ENCODE data around the gene PCSK5. TPM values are rescaled to one million over a fixed set of nuclear protein-coding genes. Genes with fewer than 3 reads are reported as not detected.
A peak's percentile ranks its signal among the peaks of the same experiment; 100 is the strongest.

Gene PCSK5
- total and polyA plus RNA-seq, 2 experiments from 2014 or later, result 59.1 to 71.7 TPM

DNA sequence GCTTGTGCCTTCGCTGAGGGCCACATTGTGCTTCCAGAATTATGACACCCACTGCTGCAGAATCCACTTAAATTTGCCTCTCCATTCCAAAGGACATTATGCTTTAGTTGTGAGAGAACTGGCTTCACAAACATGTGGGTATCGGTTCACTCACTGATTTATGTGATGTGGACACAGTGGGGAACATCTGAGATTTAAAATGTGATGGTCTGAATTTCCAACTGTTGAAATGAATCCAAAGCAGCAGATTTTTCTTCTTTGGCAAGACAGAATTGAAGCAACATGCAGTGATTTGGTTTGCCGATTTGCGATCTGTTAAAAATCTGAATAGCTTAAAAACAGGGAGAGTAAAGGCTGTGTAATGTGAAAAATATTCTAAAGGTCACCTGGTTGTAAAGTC lies 20.3 kb downstream of the PCSK5 start:
- Histone ChIP-seq H2AFZ (no peak overlapping the region), H3K4me2 (no peak overlapping the region), H3K36me3 (replicated peaks; ENCODE audit: insufficient read depth, low read depth) (no peaks in the 10 kb centered on the region), H3K79me2 (peaks cover 84% of the 10 kb centered on the region), H3K4me1 (ENCODE audit: insufficient read depth) (peaks cover 19% of the 10 kb centered on the region), H4K20me1 (ENCODE audit: insufficient read depth, poor library complexity, severe bottlenecking) (peaks cover 2% of the 10 kb centered on the region), H3K9me2 (replicated peaks; ENCODE audit: insufficient read depth) (no peaks in the 10 kb centered on the region), H3K9me3 (ENCODE audit: low read depth) (no peaks in the 10 kb centered on the region), H3K27me3 (no peaks in the 10 kb centered on the region), H3K4me3 (no peak overlapping the region), H3K27ac (peak overlapping the region; percentile 42)
- DNase-seq (ENCODE audit: low spot score), result no peak
- 86% methylated on average over 4 of the region's 4 CpGs for WGBS (ENCODE audit: low lambda C conversion rate, missing lambda C conversion rate)
- TF ChIP-seq EZH2 (IDR thresholded peaks at IDR 0.05; ENCODE audit: borderline replicate concordance) (no peak), EZH2phosphoT487 (IDR thresholded peaks at IDR 0.05; ENCODE audit: low read depth, severe bottlenecking, unreplicated experiment) (no peak)
- TF ChIP-seq, protein P1, sequence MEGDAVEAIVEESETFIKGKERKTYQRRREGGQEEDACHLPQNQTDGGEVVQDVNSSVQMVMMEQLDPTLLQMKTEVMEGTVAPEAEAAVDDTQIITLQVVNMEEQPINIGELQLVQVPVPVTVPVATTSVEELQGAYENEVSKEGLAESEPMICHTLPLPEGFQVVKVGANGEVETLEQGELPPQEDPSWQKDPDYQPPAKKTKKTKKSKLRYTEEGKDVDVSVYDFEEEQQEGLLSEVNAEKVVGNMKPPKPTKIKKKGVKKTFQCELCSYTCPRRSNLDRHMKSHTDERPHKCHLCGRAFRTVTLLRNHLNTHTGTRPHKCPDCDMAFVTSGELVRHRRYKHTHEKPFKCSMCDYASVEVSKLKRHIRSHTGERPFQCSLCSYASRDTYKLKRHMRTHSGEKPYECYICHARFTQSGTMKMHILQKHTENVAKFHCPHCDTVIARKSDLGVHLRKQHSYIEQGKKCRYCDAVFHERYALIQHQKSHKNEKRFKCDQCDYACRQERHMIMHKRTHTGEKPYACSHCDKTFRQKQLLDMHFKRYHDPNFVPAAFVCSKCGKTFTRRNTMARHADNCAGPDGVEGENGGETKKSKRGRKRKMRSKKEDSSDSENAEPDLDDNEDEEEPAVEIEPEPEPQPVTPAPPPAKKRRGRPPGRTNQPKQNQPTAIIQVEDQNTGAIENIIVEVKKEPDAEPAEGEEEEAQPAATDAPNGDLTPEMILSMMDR (IDR thresholded peaks at IDR 0.05; ENCODE audit: poor library complexity), result no peak

DNA sequence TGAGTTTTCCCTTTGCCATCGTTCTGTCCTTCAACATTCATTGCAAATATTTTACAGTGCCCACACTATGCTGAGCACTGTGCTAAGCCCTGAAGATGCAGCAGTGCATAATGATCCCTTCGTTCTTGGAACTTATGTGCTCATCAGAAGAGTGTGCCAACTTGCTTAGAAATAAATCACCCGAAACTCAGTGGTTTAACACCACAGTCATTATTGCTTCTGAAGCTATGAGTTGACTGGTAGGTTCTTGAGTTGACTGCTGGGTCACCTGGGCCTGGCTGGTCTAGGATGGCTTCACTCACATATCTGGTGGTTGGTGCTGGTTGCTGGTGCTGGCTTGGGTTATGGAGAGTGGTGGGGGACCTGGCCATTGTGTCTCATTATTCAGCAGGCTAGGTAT lies 20.9 kb downstream of the PCSK5 start:
- H3K9me3 ChIP-seq (ENCODE audit: low read depth), result no peaks in the 10 kb centered on the region
- H3K27me3 ChIP-seq, result no peaks in the 10 kb centered on the region
- TF ChIP-seq EZH2phosphoT487 (IDR thresholded peaks at IDR 0.05; ENCODE audit: low read depth, severe bottlenecking, unreplicated experiment), result no peak
- no peak for TF ChIP-seq EZH2 (IDR thresholded peaks at IDR 0.05; ENCODE audit: borderline replicate concordance)
- TF ChIP-seq, protein P1 (IDR thresholded peaks at IDR 0.05; ENCODE audit: poor library complexity), result no peak
- H3K9me2 ChIP-seq (replicated peaks; ENCODE audit: insufficient read depth), result no peaks in the 10 kb centered on the region
- peaks cover 3% of the 10 kb centered on the region for H4K20me1 ChIP-seq (ENCODE audit: insufficient read depth, poor library complexity, severe bottlenecking)
- DNase-seq (ENCODE audit: low spot score), result no peak
- 97% methylated on average over 3 of the region's 3 CpGs for whole genome bisulfite sequencing (ENCODE audit: low lambda C conversion rate, missing lambda C conversion rate)
- H3K4me3 ChIP-seq, result no peak overlapping the region
- H3K4me2 ChIP-seq, result no peak overlapping the region
- no peaks in the 10 kb centered on the region for H3K36me3 ChIP-seq (replicated peaks; ENCODE audit: insufficient read depth, low read depth)
- peak overlapping the region; percentile 62 for H3K27ac ChIP-seq
- H2AFZ ChIP-seq, result no peak overlapping the region
- peaks cover 20% of the 10 kb centered on the region for H3K4me1 ChIP-seq (ENCODE audit: insufficient read depth)
- peaks cover 84% of the 10 kb centered on the region for H3K79me2 ChIP-seq

- no peaks in the 10 kb centered on the region for H3K27me3 ChIP-seq
- no peak overlapping the region for H3K4me3 ChIP-seq
- no peaks in the 10 kb centered on the region for H3K36me3 ChIP-seq (replicated peaks; ENCODE audit: insufficient read depth, low read depth)
- H3K4me2 ChIP-seq, result no peak overlapping the region
- peak overlapping the region; percentile 62 for H3K27ac ChIP-seq
- WGBS (ENCODE audit: low lambda C conversion rate, missing lambda C conversion rate), result 98% methylated on average over 3 of the region's 3 CpGs
- peaks cover 92% of the 10 kb centered on the region for H3K79me2 ChIP-seq
- DNase-seq (ENCODE audit: low spot score), result no peak
- H3K9me2 ChIP-seq (replicated peaks; ENCODE audit: insufficient read depth), result no peaks in the 10 kb centered on the region
- H3K9me3 ChIP-seq (ENCODE audit: low read depth), result no peaks in the 10 kb centered on the region
- H3K4me1 ChIP-seq (ENCODE audit: insufficient read depth), result peaks cover 20% of the 10 kb centered on the region
- TF ChIP-seq EZH2phosphoT487 (IDR thresholded peaks at IDR 0.05; ENCODE audit: low read depth, severe bottlenecking, unreplicated experiment), result no peak
- no peak for TF ChIP-seq EZH2 (IDR thresholded peaks at IDR 0.05; ENCODE audit: borderline replicate concordance)
- TF ChIP-seq, protein P1 (IDR thresholded peaks at IDR 0.05; ENCODE audit: poor library complexity), result no peak
- H4K20me1 ChIP-seq (ENCODE audit: insufficient read depth, poor library complexity, severe bottlenecking), result peaks cover 3% of the 10 kb centered on the region
- no peak overlapping the region for H2AFZ ChIP-seq
Observed at GRCh38 chr9:75912951-75913350, 22.5 kb downstream of the PCSK5 start.

GRCh38 chr9:75914002-75914401 lies 23.5 kb downstream of the PCSK5 start:
- H3K27ac ChIP-seq, result peak overlapping the region; percentile 85
- WGBS (ENCODE audit: low lambda C conversion rate, missing lambda C conversion rate), result 75% methylated on average over 4 of the region's 4 CpGs
- H4K20me1 ChIP-seq (ENCODE audit: insufficient read depth, poor library complexity, severe bottlenecking), result peaks cover 3% of the 10 kb centered on the region
- H3K79me2 ChIP-seq, result peaks cover 96% of the 10 kb centered on the region
- no peak overlapping the region for H3K4me3 ChIP-seq
- H3K4me2 ChIP-seq, result no peak overlapping the region
- no peak overlapping the region for H2AFZ ChIP-seq
- no peak for TF ChIP-seq EZH2phosphoT487 (IDR thresholded peaks at IDR 0.05; ENCODE audit: low read depth, severe bottlenecking, unreplicated experiment)
- TF ChIP-seq, protein P1 (IDR thresholded peaks at IDR 0.05; ENCODE audit: poor library complexity), result no peak
- TF ChIP-seq EZH2 (IDR thresholded peaks at IDR 0.05; ENCODE audit: borderline replicate concordance), result no peak
- H3K9me2 ChIP-seq (replicated peaks; ENCODE audit: insufficient read depth), result no peaks in the 10 kb centered on the region
- peak; percentile 23 for DNase-seq (ENCODE audit: low spot score)
- no peaks in the 10 kb centered on the region for H3K9me3 ChIP-seq (ENCODE audit: low read depth)
- no peaks in the 10 kb centered on the region for H3K27me3 ChIP-seq
- no peaks in the 10 kb centered on the region for H3K36me3 ChIP-seq (replicated peaks; ENCODE audit: insufficient read depth, low read depth)
- H3K4me1 ChIP-seq (ENCODE audit: insufficient read depth), result peaks cover 20% of the 10 kb centered on the region
